HCT116 (cell line): Measurements from ENCODE around the gene ST3GAL6. TPM values are rescaled to one million over a fixed set of nuclear protein-coding genes. Genes with fewer than 3 reads are reported as not detected.

ENCODE experiments used
- ATAC-seq: fragments of 200-7000 bp; cut with Tn5 transposase; 2 replicates; pipeline ENCODE4 v1.9.1; 2020; ENCODE audit warnings: mild to moderate bottlenecking, moderate library complexity
- BruUV-seq: library from RNA; stranded (reverse); fragments of 400-500 nt; replicated peaks from 2 replicates; lab custom pipeline; 2021; lab: Mats Ljungman, UMichigan
- CTCF ChIA-PET: fragments of 300-600 bp; sonication (Branson Sonifier 250); formaldehyde crosslinking; loops from one replicate; lab custom pipeline; 2021; ENCODE audit warnings: antibody characterized with exemption; lab: Charles Lee
- POLR2A ChIA-PET: fragments of 300-600, 350-600 bp; sonication (Branson Sonifier 250); formaldehyde crosslinking; loops from one replicate; lab custom pipeline; 2021; ENCODE audit warnings: antibody characterized with exemption; lab: Charles Lee
- RAD21 ChIA-PET, 2 experiments: fragments of 300-600 bp; sonication (Branson Sonifier 250); formaldehyde crosslinking; loops; one replicate each; lab custom pipeline; 2023; ENCODE audit warnings: low total read pairs in 2 of 2; ENCODE audit not compliant: uncharacterized antibody in 2 of 2, unreplicated experiment in 2 of 2, low non-redundant PET in 1 of 2; lab: Charles Lee
- DNase-seq: peaks from one replicate; pipeline ENCODE4 v3.0.0-alpha.2; 2010; ENCODE audit warnings: low read depth, low spot score
- H2AFZ ChIP-seq: fragments of 200-600 bp; shearing (Covaris generic), sonication (generic); 2 replicates; pipeline ENCODE4 v1.6.1; 2017; ENCODE audit warnings: low read depth, mixed run types, mixed read lengths, antibody characterized with exemption, low read length; ENCODE audit not compliant: poor library complexity, severe bottlenecking
- H3K27ac ChIP-seq: 2 replicates; pipeline ENCODE4 v1.5.1; 2012; ENCODE audit warnings: low read depth, low read length
- H3K27me3 ChIP-seq: fragments of 200-600 bp; sonication (generic); 2 replicates; pipeline ENCODE4 v1.6.1; 2016; ENCODE audit warnings: mixed run types, low read length, mixed read lengths; ENCODE audit not compliant: insufficient read depth
- H3K36me3 ChIP-seq, 2 experiments: fragments of 200-500 bp in 1 of 2; fragments of 200-600 bp in 1 of 2; sonication (Bioruptor generic) in 1 of 2; sonication (generic) in 1 of 2; 2 replicates each; pipeline versions ENCODE4 v1.5.1 to v1.6.1; 2014 to 2016; ENCODE audit warnings: low read length in 2 of 2, inconsistent platforms in 1 of 2, mixed read lengths in 1 of 2, mixed run types in 1 of 2; ENCODE audit not compliant: insufficient read depth in 2 of 2, control insufficient read depth in 1 of 2
- H3K4me1 ChIP-seq, 2 experiments: fragments of 200-600 bp in 1 of 2; sonication (generic) in 1 of 2; 2 replicates each; pipeline versions ENCODE4 v1.5.1 to v1.6.1; 2012 to 2017; ENCODE audit warnings: low read length in 2 of 2, inconsistent platforms in 1 of 2, mild to moderate bottlenecking in 1 of 2, mixed read lengths in 1 of 2, mixed run types in 1 of 2, moderate library complexity in 1 of 2; ENCODE audit not compliant: insufficient read depth in 2 of 2, control insufficient read depth in 1 of 2
- H3K4me2 ChIP-seq: fragments of 200-600 bp; sonication (generic); 2 replicates; pipeline ENCODE4 v1.6.1; 2017; ENCODE audit warnings: mixed run types, low read length, mixed read lengths
- H3K4me3 ChIP-seq, 2 experiments: fragments of 200-600 bp in 1 of 2; sonication (generic) in 1 of 2; replicated peaks in 1 of 2; 2 replicates each; pipeline ENCODE4 v1.5.1; 2011 to 2016; ENCODE audit warnings: low read length in 2 of 2, control low read depth in 1 of 2, low read depth in 1 of 2, mild to moderate bottlenecking in 1 of 2, mixed read lengths in 1 of 2, mixed run types in 1 of 2
- H3K79me2 ChIP-seq: fragments of 200-600 bp; sonication (generic); 2 replicates; pipeline ENCODE4 v1.6.1; 2017; ENCODE audit warnings: mild to moderate bottlenecking, mixed run types, low read length, moderate library complexity, mixed read lengths; ENCODE audit not compliant: insufficient read depth
- H3K9ac ChIP-seq: fragments of 200-600 bp; sonication (generic); 2 replicates; pipeline ENCODE4 v1.6.1; 2016; ENCODE audit warnings: low read length, mixed read lengths
- H3K9me2 ChIP-seq: fragments of 200-600 bp; sonication (generic), shearing (Covaris generic); 2 replicates; pipeline ENCODE4 v1.6.1; 2017; ENCODE audit warnings: mixed run types, mild to moderate bottlenecking, moderate library complexity; ENCODE audit not compliant: insufficient read depth
- H3K9me3 ChIP-seq, 2 experiments: fragments of 200-500 bp in 1 of 2; fragments of 200-600 bp in 1 of 2; sonication (Bioruptor generic) in 1 of 2; sonication (generic) in 1 of 2; 2 replicates each; pipeline ENCODE4 v1.6.1; 2014 to 2017; ENCODE audit warnings: low read length in 2 of 2, mixed read lengths in 2 of 2, inconsistent platforms in 1 of 2, low read depth in 1 of 2, mild to moderate bottlenecking in 1 of 2, mixed run types in 1 of 2, moderate library complexity in 1 of 2; ENCODE audit not compliant: control insufficient read depth in 1 of 2, insufficient read depth in 1 of 2
- H4K20me1 ChIP-seq: fragments of 200-600 bp; sonication (generic), shearing (Covaris generic); 2 replicates; pipeline ENCODE4 v1.6.1; 2017; ENCODE audit warnings: mixed run types, mild to moderate bottlenecking, moderate library complexity; ENCODE audit not compliant: insufficient read depth
- CEBPB ChIP-seq: IDR thresholded peaks from 2 replicates; pipeline ENCODE4 v1.6.1; 2012; ENCODE audit warnings: low read depth
- EGR1 ChIP-seq: IDR thresholded peaks from 2 replicates; pipeline ENCODE4 v1.6.1; 2012; ENCODE audit warnings: low read depth
- FOSL1 ChIP-seq: IDR thresholded peaks from 2 replicates; pipeline ENCODE4 v1.6.1; 2012; ENCODE audit warnings: low read depth
- JUND ChIP-seq: IDR thresholded peaks from 2 replicates; pipeline ENCODE4 v1.6.1; 2012
- POLR2AphosphoS5 ChIP-seq: IDR thresholded peaks from 2 replicates; pipeline ENCODE4 v1.6.1; 2011; ENCODE audit warnings: mild to moderate bottlenecking, low read depth, low read length, moderate library complexity
- RAD21 ChIP-seq: IDR thresholded peaks from 2 replicates; pipeline ENCODE4 v1.6.1; 2012; ENCODE audit warnings: low read depth, mild to moderate bottlenecking
- SP1 ChIP-seq: IDR thresholded peaks from 2 replicates; pipeline ENCODE4 v1.6.1; 2012; ENCODE audit warnings: low read depth
- SRF ChIP-seq: IDR thresholded peaks from 2 replicates; pipeline ENCODE4 v1.6.1; 2012; ENCODE audit warnings: low read depth
- TCF7L2 ChIP-seq: IDR thresholded peaks from 2 replicates; pipeline ENCODE4 v1.7.0; 2011; ENCODE audit warnings: borderline replicate concordance, inconsistent platforms; ENCODE audit not compliant: insufficient read depth, insufficient read length; ENCODE audit errors: extremely low read depth
- ZNF274 ChIP-seq: fragments of 200-500 bp; sonication (Bioruptor generic); IDR thresholded peaks from 2 replicates; pipeline ENCODE4 v1.6.1; 2014; ENCODE audit warnings: mild to moderate bottlenecking, low read depth, low read length, inconsistent platforms
- intact Hi-C: fragments of 100-400 bp; cut with micrococcal nuclease; formaldehyde crosslinking; loops from 2 replicates; pipeline ENCODE4 v1.10.0; 2022
- total RNA-seq: library from RNA; stranded (reverse); gene quantifications from one replicate; pipeline ENCODE4 v1.2.1, GENCODE V29; 2021; ENCODE audit not compliant: unreplicated experiment
- TF ChIP-seq, protein P1 (sequence below): IDR thresholded peaks from 2 replicates; pipeline ENCODE4 v1.6.1; 2012; ENCODE audit warnings: low read depth

Gene ST3GAL6
- total RNA-seq, 1 experiment from 2014 or later, result 10.6 TPM

DNA sequence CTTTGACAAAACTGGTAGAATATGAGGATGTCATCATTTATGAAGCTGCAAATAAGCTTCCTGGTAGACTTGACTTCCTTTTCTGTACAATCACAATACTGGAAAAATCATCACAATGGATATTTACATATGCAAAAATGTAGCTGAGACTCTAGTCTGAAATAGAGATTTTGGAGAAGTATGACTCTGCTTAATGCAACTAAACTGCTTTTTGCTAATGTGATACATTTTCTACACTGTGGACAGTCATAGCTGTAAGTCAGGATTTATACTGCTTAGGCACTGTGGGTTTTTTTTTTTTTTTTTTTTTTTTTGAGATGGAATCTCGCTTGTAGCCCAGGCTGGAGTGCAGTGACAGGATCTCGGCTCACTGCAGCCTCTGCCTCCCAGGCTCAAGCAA is 34.5 kb upstream of the ST3GAL6 start:
- no peak for DNase-seq
- peaks cover under 1% of the 10 kb centered on the region; the same call in 1 of the 2 replicates for H3K79me2 ChIP-seq
- CTCF ChIA-PET, result no interaction called here
- H3K27me3 ChIP-seq, result no peaks in the 10 kb centered on the region
- H3K9ac ChIP-seq, result no peak overlapping the region
- H3K4me2 ChIP-seq, result no peak overlapping the region
- BruUV-seq, result no TSS peak
- no peaks in the 10 kb centered on the region for H3K9me2 ChIP-seq
- RAD21 ChIA-PET, result no interaction called here
- H3K4me1 ChIP-seq, result peaks cover 3 to 11% of the 10 kb centered on the region in 2 experiments; a peak in 3 of 4 replicates
- no peaks in the 10 kb centered on the region for H3K9me3 ChIP-seq
- no peak overlapping the region for H2AFZ ChIP-seq
- no peak overlapping the region for H3K4me3 ChIP-seq
- no peaks in the 10 kb centered on the region for H4K20me1 ChIP-seq
- H3K36me3 ChIP-seq, result no peaks in the 10 kb centered on the region
- ATAC-seq, result no peak
- POLR2A ChIA-PET, result no interaction called here
- TF ChIP-seq SP1, result no peak
- TF ChIP-seq CEBPB, result no peak
- TF ChIP-seq RAD21, result no peak
- TF ChIP-seq JUND, result no peak
- no peak for TF ChIP-seq POLR2AphosphoS5
- TF ChIP-seq, protein P1, sequence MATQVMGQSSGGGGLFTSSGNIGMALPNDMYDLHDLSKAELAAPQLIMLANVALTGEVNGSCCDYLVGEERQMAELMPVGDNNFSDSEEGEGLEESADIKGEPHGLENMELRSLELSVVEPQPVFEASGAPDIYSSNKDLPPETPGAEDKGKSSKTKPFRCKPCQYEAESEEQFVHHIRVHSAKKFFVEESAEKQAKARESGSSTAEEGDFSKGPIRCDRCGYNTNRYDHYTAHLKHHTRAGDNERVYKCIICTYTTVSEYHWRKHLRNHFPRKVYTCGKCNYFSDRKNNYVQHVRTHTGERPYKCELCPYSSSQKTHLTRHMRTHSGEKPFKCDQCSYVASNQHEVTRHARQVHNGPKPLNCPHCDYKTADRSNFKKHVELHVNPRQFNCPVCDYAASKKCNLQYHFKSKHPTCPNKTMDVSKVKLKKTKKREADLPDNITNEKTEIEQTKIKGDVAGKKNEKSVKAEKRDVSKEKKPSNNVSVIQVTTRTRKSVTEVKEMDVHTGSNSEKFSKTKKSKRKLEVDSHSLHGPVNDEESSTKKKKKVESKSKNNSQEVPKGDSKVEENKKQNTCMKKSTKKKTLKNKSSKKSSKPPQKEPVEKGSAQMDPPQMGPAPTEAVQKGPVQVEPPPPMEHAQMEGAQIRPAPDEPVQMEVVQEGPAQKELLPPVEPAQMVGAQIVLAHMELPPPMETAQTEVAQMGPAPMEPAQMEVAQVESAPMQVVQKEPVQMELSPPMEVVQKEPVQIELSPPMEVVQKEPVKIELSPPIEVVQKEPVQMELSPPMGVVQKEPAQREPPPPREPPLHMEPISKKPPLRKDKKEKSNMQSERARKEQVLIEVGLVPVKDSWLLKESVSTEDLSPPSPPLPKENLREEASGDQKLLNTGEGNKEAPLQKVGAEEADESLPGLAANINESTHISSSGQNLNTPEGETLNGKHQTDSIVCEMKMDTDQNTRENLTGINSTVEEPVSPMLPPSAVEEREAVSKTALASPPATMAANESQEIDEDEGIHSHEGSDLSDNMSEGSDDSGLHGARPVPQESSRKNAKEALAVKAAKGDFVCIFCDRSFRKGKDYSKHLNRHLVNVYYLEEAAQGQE, result no peak
- TF ChIP-seq FOSL1, result no peak
- TF ChIP-seq EGR1, result no peak
- TF ChIP-seq SRF, result no peak
- no peak for TF ChIP-seq ZNF274
- no peak for TF ChIP-seq TCF7L2
- H3K27ac ChIP-seq, result no peak overlapping the region
- intact Hi-C loops, result no loop called here
